ENCODE measurements around the gene NFIL3.
A peak's percentile ranks its signal among the peaks of the same experiment; 100 is the strongest.
"Not testable (repeated sequence)": the region's sequence is repeated elsewhere in the genome, so short reads cannot be mapped to it uniquely, and the experiment has no call there.

The NFIL3 gene, protein sequence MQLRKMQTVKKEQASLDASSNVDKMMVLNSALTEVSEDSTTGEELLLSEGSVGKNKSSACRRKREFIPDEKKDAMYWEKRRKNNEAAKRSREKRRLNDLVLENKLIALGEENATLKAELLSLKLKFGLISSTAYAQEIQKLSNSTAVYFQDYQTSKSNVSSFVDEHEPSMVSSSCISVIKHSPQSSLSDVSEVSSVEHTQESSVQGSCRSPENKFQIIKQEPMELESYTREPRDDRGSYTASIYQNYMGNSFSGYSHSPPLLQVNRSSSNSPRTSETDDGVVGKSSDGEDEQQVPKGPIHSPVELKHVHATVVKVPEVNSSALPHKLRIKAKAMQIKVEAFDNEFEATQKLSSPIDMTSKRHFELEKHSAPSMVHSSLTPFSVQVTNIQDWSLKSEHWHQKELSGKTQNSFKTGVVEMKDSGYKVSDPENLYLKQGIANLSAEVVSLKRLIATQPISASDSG

DNA sequence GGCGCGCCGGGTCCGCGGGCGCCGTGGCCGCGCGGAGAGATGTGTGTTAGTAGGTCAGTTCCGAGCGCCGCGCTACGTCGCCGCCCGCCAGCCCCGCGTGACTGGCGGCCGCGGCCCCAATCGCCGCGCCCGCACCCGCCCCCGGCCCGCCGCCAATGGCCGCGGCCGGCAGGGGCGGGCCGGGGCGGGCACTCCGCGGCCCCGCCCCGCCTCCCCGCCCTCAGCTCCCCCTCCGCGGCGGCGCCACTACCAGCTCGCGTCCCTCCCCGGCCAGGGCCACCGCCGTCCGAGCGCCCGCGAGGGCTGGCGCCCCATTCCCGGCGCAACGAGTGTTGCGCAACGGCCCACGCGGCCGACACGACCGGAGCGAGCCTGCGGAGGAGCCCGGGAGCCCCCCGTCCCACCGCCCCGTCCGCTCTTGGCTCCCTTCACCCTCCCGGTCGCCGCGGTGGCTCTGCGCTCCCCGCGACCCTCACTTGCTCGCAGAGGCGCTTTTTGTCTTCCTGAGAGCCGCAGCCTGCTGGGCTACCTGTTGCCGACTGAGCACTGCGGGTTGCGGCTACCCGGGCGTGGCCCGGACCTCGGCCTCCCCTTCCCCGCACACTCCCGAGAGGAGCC, at the start of gene NFIL3:
Gene NFIL3, minus strand, starts transcription at position 48 of the 618 bp plus-strand sequence. CDS start 13,098 bp downstream, outside the sequence.
- peak; percentile 64 for DNase-seq

DNA sequence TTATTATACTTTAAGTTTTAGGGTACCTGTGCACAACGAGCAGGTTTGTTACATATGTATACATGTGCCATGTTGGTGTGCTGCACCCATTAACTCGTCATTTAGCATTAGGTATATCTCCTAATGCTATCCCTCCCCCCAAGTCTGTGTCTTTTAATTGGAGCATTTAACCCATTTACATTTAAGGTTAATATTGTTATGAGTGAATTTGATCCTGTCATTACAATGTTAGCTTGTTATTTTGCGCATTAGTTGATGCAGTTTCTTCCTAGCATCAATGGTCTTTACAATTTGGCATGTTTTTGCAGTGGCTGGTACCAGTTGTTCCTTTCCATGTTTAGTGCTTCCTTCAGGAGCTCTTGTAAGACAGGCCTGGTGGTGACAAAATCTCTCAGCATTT, 47.9 kb upstream of the NFIL3 start:
- DNase-seq: not testable (repeated sequence)

DNA sequence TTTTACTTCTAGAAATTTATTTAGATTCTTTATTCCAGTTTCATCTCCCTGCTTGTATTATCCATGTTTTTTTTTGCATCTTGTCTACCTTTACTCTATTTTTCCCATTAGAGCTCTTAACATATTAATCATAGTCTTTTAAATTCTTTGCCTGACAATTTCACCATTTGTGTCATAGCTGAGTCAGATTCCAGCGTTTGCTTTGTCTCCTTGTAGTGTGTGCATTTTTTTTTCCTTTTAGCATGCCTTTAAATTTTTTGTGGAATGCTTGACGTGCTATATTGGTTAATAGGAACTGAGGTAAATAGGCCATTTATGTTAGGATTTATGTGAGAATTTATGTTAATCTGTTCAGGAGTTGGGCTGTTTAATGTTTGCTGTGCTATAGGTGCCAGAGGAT, 41.8 kb upstream of the NFIL3 start:
- DNase-seq: no peak

DNA sequence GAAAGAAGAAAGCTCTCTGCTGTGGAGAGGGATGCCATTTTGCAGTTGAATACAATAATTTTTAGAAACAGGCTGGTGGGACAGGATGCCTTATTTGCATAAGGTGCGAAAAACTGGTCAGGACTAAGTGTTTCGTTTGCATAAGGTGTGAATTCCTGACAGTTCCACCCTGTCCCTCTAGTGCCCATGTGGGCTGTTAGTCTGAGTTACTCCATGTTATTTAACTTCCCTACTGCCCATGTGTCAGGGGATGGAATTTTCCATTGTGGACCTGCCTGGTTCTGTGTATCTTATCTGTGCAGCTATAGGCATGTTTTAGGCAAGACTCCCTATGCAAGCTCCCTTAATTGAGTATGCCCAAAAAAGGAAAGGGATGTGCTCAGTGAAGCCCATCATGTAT, 35.3 kb upstream of the NFIL3 start:
- DNase-seq: no peak

DNA sequence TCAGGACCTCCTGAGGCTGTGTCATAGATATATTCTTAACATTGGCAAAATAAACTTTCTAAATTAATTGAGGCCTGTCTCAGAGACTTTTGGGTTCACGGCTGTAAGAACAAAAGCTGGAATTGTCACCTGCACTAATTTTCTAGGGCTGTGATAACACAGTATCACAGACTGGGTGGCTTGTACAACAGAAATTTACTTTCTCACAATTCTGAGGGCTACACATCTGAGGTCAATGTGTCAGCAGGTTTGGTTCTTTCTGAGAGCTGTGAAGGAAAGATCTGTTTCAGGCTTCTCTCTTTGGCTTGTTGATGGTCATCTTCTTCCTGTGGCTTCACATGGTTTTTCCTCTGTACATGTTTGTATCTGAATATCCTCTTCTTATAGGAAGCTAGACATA, 29.2 kb upstream of the NFIL3 start:
- DNase-seq: no peak

DNA sequence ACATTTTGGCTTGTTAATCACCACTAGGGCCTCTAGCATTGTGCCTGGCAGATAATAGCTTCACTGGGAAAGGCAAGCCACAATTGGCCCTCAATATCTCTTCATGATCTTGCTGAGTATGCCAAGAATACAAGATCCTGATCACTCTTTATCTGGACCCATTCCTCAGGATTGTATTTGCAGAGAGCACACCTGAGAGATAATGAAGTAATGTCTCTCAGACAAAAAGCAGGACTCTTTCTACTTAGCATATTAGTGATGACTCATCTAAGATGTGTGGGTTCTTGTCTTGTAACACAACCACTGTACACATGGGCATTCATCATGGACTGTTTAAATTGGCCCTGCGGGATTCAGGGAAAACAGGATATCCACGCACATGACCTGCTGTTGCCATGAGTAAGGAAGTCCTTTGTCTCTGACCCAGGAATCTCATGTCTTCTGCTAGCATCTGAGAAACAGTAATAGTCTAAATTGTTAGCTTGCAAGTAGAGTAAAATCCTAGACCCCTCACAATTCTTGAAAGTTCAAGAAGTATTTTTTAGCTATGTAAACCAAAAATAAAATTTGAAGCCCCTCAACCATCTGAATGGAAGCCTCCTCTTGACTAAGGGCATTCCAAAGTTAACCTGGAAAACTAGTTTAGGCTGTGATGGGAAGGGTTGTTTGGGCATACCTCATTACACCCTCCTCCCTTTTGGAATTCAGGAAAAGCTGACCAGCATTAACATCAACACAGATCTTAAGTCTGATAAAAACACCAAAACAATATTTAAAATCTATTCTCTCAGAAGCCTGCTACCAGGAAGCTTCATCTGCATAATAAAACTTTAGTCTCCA, 28.0 kb upstream of the NFIL3 start:
- DNase-seq: no peak

DNA sequence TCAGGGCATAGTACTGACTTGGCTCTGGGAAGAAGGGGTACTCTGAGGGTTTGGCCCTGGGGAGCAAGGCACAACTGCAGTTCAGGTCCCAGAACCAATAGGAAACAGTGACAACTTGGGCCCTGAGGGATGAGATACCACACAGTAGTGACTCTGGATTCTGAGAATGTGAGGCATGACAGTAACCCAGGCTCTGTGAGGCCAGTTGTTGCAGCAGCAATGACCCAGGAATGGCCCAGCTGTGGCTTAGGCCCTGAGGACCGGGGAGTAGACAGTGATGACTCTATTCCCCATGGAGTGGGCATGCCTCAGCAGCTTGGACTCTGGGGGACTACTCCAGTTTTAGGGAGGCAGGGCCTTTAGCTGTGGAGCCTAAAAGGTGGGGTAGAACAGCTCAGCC, 21.5 kb upstream of the NFIL3 start:
- DNase-seq: no peak

DNA sequence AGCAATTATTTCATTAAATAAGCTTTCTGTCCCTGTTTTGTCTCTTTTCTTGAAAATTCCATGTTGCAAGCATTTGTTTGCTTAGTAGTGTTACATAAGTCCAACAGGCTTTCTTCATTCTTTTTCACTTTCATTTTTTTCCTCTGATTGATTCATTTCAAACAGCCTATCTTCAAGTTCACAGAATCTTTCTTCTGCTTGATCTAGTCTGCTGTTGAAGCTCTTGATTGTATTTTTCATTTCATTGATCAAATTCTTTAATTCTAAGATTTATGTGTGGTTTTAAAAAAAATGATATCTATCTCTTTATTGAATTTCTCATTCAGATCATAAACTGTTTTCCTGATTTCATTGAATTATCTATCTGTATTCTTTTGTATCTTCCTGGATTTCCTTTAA, 20.4 kb upstream of the NFIL3 start:
- no peak for DNase-seq

DNA sequence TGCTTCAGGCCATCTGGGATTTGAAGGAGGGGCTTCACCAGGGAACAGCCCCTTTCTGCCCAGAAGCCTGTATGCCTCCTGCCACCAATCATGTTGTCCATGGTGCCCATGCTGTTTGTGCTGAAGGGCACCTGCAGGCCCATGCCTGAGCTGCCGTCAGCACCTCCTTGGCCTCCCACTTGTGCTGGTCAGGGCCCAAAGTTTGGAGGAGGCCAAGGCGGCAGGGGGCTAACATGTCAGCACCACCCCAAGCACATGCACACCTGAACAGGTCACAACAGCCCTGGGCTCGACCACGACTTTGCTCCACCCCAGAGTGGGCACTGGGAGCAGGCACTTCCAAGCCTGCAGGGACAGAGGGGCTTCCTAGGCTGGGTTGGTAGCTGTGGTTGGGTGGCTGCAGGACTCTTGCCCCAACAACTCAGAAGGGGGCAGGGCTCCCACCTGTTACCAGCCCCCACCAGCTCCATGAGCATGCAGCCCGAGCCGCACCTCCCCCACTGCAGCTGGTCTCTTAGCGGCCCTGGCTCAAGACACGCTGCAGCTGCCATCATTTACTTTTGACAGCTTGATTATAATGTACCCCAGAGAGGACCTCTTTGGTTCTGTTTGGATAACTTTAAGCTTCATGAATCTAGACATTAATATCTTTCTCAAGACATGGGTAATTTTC, 19.8 kb upstream of the NFIL3 start:
- peak; percentile 2 for DNase-seq

DNA sequence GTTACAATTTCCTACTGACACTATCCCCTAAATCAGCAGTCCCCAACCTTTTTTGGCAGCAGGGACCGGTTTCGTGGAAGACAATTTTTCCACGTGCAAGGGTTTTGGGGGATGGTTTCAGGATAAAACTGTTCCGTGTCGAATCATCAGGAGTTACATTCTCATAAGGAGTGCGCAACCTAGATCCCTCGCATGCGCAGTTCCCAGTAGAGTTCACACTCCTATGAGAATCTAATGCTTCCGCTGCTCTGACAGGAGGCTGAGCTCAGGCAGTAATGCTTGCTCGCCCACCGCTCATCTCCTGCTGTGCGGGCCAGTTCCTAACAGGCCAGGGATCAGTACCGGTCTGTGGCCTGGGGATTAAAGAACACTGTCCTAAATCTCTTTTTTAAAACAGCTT, 13.2 kb upstream of the NFIL3 start:
- DNase-seq: no peak

DNA sequence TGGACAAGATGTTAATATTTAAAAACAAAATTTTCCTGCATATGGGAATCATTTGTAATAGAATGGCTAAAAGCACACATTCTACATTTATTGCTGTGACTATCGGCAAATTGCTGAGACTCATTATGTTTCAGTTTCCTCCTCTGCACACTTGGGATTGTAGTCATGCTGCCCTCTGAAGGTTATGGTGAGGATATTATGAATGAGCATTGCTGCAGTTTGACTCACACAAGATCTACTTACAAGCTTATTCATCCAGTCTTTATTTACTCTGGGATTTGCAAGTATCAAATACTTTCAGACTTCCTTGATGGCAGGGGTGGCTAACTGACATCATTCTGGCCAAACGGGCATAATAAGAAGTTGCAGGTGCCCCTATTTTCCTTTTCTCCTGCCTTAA, 9.5 kb upstream of the NFIL3 start:
- peak; percentile 50 for DNase-seq

DNA sequence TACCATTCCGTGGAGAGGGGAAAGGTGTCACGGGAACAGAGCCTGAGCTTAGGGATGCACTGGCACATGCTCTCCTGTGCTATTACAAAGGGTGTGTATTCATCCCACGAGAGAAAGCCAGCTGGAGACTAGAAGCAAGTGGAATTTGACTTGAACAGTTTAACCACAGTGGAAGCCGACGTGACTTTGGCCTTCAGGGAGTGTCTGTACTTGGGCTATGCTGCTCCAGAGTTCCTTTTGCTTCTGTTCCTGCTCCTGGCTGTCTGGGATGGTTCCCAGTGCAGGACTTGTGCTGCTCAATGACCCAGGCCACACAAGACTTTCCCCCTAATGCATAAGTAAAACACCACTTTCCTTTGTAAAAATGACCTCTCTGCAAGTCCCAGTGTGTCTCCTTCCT, 7.9 kb upstream of the NFIL3 start:
- no peak for DNase-seq

DNA sequence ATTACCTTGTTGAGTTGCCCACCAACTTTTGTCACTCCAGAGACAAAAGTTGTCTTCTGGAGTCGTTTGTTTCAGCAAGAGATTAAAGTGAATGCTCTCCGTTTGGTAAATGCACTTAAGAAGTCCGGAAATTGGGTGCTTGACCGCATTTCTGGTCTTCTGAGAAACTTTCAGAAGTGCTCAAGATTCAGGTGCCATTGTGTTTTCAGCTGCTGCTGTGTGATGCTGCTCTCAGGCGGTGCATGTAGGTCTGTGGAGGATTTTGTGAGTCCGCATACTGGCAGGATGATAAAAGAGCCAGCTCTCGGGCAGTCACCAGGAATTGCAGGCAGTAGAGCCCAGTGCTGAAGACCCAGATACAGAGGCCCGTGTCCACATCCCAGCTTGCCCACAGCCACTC, 5.9 kb upstream of the NFIL3 start:
- DNase-seq: no peak

DNA sequence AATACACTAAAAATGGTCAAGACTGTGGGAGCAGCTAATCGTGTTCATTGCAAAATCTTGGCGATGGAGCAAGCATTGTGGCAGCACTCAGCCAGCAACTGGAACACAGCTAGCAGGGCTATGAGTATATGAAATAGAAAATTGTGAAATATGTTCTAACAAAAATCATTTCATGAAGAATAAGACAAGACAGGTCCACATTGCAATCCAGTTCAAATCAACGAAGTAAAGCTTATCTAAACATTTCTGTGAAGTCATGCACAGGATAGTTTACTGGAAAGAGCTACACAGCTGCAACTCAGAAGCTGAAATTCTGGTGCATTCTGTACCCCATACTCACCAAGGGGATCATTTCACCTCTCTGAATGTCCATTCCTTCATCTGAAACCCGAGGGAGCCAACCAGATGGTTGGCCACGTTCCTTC, 5.3 kb upstream of the NFIL3 start:
- DNase-seq: no peak

DNA sequence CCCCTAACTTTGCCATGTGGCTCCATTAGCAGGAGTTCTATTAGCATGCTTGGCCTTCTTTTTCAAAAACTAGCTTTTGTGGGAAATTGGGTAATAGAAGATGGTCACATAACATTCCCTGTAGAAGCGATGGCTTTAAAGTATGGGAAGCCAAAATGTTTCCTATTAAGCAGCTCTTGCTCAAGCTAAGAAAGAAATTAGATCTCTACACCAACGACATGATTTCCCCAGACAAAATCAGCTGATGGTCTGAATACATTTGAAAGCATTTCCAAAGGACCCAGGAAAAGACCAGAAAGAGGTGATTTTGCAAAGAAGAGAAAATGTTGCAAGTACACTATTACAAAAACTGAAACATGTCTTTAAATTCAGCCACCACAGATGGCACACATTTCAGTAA, 4.8 kb upstream of the NFIL3 start:
- no peak for DNase-seq

DNA sequence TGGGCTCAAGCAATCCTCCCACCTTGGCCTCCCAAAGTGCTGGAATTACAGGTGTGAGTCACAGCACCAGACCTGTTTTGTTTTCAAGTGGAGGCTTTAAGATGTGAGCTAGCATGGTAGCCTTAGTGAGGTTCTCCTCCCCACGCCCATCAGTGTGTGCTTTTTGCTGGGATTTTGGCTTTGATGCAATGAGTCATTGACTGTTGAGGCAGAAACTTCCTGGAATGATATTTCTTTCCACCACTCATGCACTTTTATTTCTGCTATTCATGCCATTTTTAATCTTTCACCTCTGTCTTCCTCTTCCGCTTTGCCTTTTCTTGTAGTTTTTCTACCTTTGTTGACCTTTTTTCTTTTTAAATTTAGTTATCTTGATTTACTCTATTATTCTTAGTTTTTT, 4.2 kb upstream of the NFIL3 start:
- no peak for DNase-seq

DNA sequence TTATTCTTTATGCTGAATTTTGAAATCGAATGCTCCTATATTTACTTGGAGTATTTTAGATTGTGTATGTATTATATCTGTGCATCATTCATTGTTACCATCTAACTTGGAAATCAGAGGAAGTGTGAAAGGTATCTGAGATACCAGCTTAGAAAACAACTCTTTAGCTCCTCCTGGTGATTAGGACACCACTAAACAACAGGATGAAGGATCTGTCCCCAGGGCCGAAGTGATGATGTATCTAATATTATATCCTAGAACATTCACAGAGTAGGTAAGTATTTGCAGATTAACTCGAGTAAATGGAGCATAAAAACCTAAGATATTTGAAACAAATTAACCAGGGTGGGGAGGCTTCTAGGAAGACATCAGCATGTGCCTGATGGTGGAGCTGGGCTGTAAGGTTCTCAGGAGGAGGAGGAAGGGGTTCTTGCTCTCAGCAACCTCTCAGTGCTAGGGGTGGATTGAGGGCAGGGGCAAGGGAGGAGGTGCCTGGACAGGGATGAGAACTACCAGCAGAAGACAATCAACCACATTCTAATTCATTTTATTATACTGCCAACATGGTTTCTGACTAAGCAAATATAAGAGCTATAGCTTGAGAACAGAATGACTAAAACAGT, 2.6 kb upstream of the NFIL3 start:
- DNase-seq: peak; percentile 57

DNA sequence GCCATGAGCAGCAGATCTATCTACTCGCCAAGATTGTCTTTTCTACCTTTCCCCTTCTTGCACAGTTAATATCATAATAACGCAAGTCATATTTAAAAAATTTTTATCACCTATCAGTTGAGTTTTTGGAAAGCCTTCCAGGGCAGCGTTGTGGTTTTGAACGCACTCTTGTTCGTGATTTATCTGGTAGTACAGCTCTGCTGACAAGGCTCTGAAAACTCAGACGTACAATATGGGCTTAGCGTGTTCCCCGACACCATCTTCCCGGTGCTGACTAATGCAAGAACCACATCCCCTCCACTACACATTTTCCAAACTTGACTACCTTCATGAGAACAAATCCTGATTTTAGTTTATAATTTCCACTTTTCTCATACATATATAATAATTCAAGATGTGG, 1.6 kb upstream of the NFIL3 start:
- no peak for DNase-seq

DNA sequence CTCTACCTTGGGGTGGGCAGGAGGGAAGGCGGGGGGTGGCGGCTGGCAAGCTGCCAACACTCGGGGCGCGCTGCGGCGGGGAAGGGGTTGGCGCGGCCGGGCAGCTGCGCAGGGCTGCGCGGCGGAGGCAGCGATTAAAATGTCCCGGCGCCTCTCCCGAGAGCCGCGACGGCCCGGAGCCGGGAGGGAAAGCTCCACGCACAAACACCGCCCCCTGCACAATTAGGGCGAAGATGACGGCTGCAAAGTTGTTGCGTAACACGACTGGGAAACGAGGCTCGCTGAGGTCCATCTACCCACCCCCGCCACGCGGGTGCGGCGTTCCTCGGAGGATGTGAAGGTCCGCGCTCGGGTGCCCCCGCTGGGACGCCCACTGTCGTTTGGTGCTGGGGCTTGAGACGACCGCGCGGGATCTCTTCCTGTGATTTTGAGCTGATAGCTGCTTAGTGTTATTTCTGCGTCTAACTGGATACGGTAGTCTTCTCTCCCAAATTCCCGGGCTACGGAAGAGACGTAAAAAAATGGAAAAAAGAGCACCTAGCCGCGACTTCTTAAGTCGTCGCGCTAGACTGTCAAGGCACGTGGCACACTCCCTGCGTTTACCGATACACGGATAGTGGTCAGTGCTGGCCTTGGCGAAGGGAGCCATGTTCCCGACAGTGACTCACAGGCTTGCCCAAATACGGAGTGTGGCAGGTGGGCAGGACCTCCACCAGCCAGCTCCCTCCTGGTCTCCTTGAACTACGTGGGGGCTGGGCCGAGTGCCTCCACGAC, 958 bp upstream of the NFIL3 start:
- peak; percentile 67 for DNase-seq

DNA sequence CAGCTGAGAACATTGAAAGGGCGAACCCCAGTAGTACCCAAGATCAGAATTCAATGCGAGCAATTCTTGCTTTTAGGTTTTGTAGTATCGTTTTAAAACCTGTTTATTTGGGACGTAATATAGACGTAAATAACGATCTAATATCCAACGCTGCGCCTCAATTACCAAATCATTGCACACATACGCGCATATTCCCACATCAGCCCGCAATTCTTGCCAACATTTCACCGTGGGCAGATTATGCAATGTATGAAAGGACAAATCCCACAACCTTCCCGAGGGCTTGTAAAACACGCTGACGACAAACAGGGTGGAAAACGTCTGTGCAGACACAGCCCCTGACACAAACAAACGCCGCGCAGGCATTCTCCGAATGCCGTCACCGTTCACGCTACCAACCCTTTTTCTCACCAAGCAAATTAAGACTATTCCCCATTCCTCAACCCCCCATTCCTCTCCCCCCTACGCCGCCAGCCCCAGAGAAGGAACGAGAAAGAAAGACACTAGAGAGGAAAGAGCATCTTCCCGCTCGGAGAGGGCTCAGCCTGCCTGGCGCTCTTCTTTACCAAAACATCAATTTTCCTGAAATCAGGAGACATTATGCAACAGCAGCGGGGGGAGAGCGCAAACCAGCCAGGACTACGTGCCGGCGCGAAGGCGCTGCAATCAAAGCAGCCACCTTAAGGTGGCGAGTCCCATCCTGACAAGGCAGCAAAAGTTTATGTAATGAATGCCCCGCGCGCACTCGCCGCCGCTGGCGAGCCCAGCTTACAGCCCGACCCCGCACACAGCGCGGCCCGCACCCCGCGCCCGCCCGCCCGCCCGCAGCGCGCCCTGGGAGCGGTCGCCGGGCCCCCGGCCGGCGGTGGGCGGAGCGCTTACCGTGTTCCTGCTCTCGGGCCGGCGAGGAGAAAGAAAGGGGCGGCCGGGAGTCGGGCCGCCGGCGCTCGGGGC, 597 bp downstream of the NFIL3 start:
- peak; percentile 69 for DNase-seq
